Skin of body (tissue), 2 donors: ENCODE data around the gene CR1L. TPM values are rescaled to one million over a fixed set of nuclear protein-coding genes. Genes with fewer than 3 reads are reported as not detected.

Experiments
- small RNA-seq: library from RNA; depleted of rRNA; stranded (forward); fragments of <200 nt; gene quantifications from one replicate; pipeline ENCODE3, GENCODE V24; 2014; ENCODE audit warnings: low replicate concordance
- total RNA-seq: library from RNA; depleted of rRNA; stranded (reverse); fragments of >200 nt; gene quantifications from one replicate; pipeline ENCODE4 v1.2.3, GENCODE V29; 2014

CR1L gene
- total RNA-seq, 1 donor from 2014 or later, result 1.6 TPM

Small RNA genes within 50 kb of the gene (small RNA-seq; reads per million reads assigned to genes)
- gene RNA5SP534, result not detected

Other genes with a start within 250 kb of the CR1L start
- gene CR2, start 190.8 kb upstream of the CR1L start, total RNA-seq, result under 0.01 TPM
- gene CR1, start 149.0 kb upstream of the CR1L start, total RNA-seq, result 3.8 TPM
- 139 TPM for gene CD46, start 106.9 kb downstream of the CR1L start, total RNA-seq